ENCODE results near the gene WDR55. TPM values are rescaled to one million over a fixed set of nuclear protein-coding genes. Genes with fewer than 3 reads are reported as not detected.
A peak's percentile ranks its signal among the peaks of the same experiment; 100 is the strongest.

The WDR55 gene
- total and polyA plus RNA-seq, 2 of the 13 experiments (the other 11 are each of a cell fraction or from before 2014, with no cell fraction given) = 17.7 to 18.2 TPM

DNA sequence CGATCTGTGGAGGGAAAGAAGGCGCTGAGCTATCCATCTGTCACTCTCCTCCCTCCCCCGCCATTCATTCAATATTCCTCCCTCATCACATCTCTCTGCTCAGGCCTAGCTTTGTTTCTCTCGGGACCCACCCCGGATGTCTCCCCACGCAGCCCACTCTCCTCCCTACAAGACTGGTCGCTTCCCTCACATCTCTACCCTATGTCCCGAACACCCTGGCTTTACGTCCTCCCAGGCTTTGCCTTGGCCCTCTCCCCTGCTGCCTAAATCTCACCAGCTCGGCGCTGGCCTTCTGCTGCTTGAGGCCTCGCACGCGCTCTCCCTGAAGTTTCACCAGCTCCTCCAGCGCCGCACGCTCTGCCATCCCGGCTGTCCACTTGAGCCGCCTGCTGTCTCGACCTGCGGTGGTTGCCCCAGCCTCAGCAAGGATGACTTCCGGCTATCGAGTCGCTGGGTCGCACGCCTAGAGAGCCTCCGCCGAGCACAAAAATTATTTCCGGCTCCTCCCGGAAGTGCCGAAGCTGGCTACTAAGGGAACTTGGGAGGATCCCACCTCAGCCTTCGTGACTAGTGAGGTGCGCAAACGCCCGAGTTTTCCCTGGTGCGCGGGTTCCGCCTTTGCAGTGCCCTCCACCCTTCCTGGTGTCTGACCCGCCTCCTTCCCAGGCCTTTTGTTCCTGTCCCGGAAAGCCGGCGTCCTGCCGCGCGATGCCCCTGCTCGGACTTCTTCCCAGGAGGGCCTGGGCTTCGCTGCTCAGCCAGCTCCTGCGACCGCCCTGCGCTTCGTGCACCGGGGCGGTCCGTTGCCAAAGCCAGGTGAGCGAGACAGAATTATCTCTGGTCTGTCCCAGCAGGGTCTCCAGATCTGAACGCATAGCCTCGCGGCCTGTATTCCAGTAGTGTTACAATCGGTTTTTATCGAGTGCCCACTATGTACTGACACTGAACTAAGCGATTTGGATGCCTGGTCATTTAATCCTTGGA lies 26.5 kb downstream of the WDR55 start, which contains the start of the genes HARS1 and HARS2 (continued):
- TF ChIP-seq, protein P1, sequence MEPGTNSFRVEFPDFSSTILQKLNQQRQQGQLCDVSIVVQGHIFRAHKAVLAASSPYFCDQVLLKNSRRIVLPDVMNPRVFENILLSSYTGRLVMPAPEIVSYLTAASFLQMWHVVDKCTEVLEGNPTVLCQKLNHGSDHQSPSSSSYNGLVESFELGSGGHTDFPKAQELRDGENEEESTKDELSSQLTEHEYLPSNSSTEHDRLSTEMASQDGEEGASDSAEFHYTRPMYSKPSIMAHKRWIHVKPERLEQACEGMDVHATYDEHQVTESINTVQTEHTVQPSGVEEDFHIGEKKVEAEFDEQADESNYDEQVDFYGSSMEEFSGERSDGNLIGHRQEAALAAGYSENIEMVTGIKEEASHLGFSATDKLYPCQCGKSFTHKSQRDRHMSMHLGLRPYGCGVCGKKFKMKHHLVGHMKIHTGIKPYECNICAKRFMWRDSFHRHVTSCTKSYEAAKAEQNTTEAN (CRISPR knock-in tag; conservative IDR thresholded peaks at IDR 0.05) = peak; percentile 56
- TF ChIP-seq, protein P2, sequence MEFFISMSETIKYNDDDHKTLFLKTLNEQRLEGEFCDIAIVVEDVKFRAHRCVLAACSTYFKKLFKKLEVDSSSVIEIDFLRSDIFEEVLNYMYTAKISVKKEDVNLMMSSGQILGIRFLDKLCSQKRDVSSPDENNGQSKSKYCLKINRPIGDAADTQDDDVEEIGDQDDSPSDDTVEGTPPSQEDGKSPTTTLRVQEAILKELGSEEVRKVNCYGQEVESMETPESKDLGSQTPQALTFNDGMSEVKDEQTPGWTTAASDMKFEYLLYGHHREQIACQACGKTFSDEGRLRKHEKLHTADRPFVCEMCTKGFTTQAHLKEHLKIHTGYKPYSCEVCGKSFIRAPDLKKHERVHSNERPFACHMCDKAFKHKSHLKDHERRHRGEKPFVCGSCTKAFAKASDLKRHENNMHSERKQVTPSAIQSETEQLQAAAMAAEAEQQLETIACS (CRISPR knock-in tag; IDR thresholded peaks at IDR 0.05) = no peak
- no peak for TF ChIP-seq ZNF782 (CRISPR knock-in tag; IDR thresholded peaks at IDR 0.05; ENCODE audit: borderline replicate concordance)
- TF ChIP-seq, protein P3, sequence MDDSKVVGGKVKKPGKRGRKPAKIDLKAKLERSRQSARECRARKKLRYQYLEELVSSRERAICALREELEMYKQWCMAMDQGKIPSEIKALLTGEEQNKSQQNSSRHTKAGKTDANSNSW (CRISPR knock-in tag; IDR thresholded peaks at IDR 0.05; ENCODE audit: borderline replicate concordance) = no peak; the same call in 1 of the 2 replicates
- TF ChIP-seq ZNF577 (CRISPR knock-in tag; IDR thresholded peaks at IDR 0.05; ENCODE audit: borderline replicate concordance, low read depth) = no peak
- peak; percentile 45; the same call in 1 of the 2 replicates for TF ChIP-seq CBFB (CRISPR knock-in tag; IDR thresholded peaks at IDR 0.05)
- 0 out of 2 replicates have a peak, but pooled peaks have one; percentile 33 for TF ChIP-seq IRX3 (CRISPR knock-in tag; IDR thresholded peaks at IDR 0.05; ENCODE audit: borderline replicate concordance, low read depth)
- TF ChIP-seq KLF9 (CRISPR knock-in tag; IDR thresholded peaks at IDR 0.05; ENCODE audit: low read depth) = 0 out of 2 replicates have a peak, but pooled peaks have one; percentile 84
- no peak for TF ChIP-seq NFE2L2 (IDR thresholded peaks at IDR 0.05; ENCODE audit: low read length)
- TF ChIP-seq, protein P4, sequence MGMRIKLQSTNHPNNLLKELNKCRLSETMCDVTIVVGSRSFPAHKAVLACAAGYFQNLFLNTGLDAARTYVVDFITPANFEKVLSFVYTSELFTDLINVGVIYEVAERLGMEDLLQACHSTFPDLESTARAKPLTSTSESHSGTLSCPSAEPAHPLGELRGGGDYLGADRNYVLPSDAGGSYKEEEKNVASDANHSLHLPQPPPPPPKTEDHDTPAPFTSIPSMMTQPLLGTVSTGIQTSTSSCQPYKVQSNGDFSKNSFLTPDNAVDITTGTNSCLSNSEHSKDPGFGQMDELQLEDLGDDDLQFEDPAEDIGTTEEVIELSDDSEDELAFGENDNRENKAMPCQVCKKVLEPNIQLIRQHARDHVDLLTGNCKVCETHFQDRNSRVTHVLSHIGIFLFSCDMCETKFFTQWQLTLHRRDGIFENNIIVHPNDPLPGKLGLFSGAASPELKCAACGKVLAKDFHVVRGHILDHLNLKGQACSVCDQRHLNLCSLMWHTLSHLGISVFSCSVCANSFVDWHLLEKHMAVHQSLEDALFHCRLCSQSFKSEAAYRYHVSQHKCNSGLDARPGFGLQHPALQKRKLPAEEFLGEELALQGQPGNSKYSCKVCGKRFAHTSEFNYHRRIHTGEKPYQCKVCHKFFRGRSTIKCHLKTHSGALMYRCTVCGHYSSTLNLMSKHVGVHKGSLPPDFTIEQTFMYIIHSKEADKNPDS (CRISPR knock-in tag; IDR thresholded peaks at IDR 0.05) = no peak
- peak; percentile 80; the same call in 1 of the 2 replicates for TF ChIP-seq POGZ (CRISPR knock-in tag; IDR thresholded peaks at IDR 0.05)
- no peak for TF ChIP-seq SNRNP70 (IDR thresholded peaks at IDR 0.05; ENCODE audit: low read depth, low read length)
- TF ChIP-seq ZNF317 (CRISPR knock-in tag; IDR thresholded peaks at IDR 0.05) = peak; percentile 21; the same call in 1 of the 2 replicates
- peak; percentile 53; the same call in 1 of the 2 replicates for TF ChIP-seq TP53 (CRISPR knock-in tag; conservative IDR thresholded peaks at IDR 0.05)
- peak; percentile 31; the same call in 1 of the 2 replicates for TF ChIP-seq NFYC (CRISPR knock-in tag; IDR thresholded peaks at IDR 0.05)
- peak; percentile 77; the same call in 1 of the 2 replicates for TF ChIP-seq ZNF615 (CRISPR knock-in tag; IDR thresholded peaks at IDR 0.05; ENCODE audit: borderline replicate concordance)
- TF ChIP-seq ATM (IDR thresholded peaks at IDR 0.05; ENCODE audit: borderline replicate concordance) = no peak
- TF ChIP-seq NR3C1 (CRISPR knock-in tag; IDR thresholded peaks at IDR 0.05) = no peak
- peak; percentile 70; the same call in 1 of the 2 replicates for TF ChIP-seq ZBTB38 (CRISPR knock-in tag; IDR thresholded peaks at IDR 0.05)
- TF ChIP-seq MAFK (conservative IDR thresholded peaks at IDR 0.05 in 1 of 2, IDR thresholded peaks at IDR 0.05 in 1 of 2; ENCODE audit: low read length in 2 of 2) = no peak
- TF ChIP-seq, protein P5, sequence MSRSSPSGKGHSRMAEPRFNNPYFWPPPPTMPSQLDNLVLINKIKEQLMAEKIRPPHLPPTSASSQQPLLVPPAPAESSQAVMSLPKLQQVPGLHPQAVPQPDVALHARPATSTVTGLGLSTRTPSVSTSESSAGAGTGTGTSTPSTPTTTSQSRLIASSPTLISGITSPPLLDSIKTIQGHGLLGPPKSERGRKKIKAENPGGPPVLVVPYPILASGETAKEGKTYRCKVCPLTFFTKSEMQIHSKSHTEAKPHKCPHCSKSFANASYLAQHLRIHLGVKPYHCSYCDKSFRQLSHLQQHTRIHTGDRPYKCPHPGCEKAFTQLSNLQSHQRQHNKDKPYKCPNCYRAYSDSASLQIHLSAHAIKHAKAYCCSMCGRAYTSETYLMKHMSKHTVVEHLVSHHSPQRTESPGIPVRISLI (CRISPR knock-in tag; IDR thresholded peaks at IDR 0.05; ENCODE audit: borderline replicate concordance) = no peak; the same call in 1 of the 2 replicates

All from HepG2 (cell line).